RWPE2 (cell line): ENCODE results near the gene TMEM273.

ENCODE experiments used
- ATAC-seq: fragments of 200-7000 bp; cut with Tn5 transposase; 3 replicates; pipeline ENCODE4 v1.9.1; 2021; ENCODE audit warnings: low read depth
- DNase-seq: peaks from one replicate; pipeline ENCODE4 v3.0.0-alpha.2; 2020; ENCODE audit warnings: low spot score
- H3K27ac ChIP-seq: fragments of 450-650 bp; 2 replicates; pipeline ENCODE4 v1.5.1; 2017; ENCODE audit warnings: mild to moderate bottlenecking; ENCODE audit not compliant: poor library complexity, severe bottlenecking
- H3K27me3 ChIP-seq: fragments of 250-450 bp; sonication (Bioruptor Pico); 2 replicates; pipeline ENCODE4 v1.5.1; 2021; ENCODE audit warnings: mild to moderate bottlenecking, moderate library complexity; ENCODE audit not compliant: insufficient read depth, poor library complexity, severe bottlenecking
- H3K36me3 ChIP-seq: fragments of 250-450 bp; sonication (Bioruptor Pico); 2 replicates; pipeline ENCODE4 v1.5.1; 2020; ENCODE audit warnings: low read depth, mild to moderate bottlenecking, moderate library complexity
- H3K4me1 ChIP-seq: fragments of 250-450 bp; sonication (Bioruptor Pico); 2 replicates; pipeline ENCODE4 v1.5.1; 2021; ENCODE audit warnings: mild to moderate bottlenecking, moderate library complexity; ENCODE audit not compliant: insufficient read depth, poor library complexity, severe bottlenecking
- H3K4me3 ChIP-seq: fragments of 250-450 bp; sonication (Bioruptor Pico); 2 replicates; pipeline ENCODE4 v1.5.1; 2021; ENCODE audit warnings: mild to moderate bottlenecking, moderate library complexity; ENCODE audit not compliant: severe bottlenecking
- H3K9me3 ChIP-seq: fragments of 250-450 bp; sonication (Bioruptor Pico); 2 replicates; pipeline ENCODE4 v1.5.1; 2021; ENCODE audit warnings: mild to moderate bottlenecking, moderate library complexity; ENCODE audit not compliant: severe bottlenecking
- CTCF ChIP-seq: fragments of 450-650 bp; IDR thresholded peaks from one replicate; pipeline ENCODE4 v1.5.1; 2017; ENCODE audit warnings: mild to moderate bottlenecking, moderate library complexity; ENCODE audit not compliant: poor library complexity, severe bottlenecking

Gene TMEM273

GRCh38 chr10:49107111-49107886 lies 80.9 kb downstream of the TMEM273 start:
- H3K36me3 ChIP-seq = no peaks in the 10 kb centered on the region
- H3K4me1 ChIP-seq = no peaks in the 10 kb centered on the region
- no peak for TF ChIP-seq CTCF
- ATAC-seq = no peak
- H3K27ac ChIP-seq = no peak overlapping the region
- H3K9me3 ChIP-seq = no peaks in the 10 kb centered on the region
- H3K4me3 ChIP-seq = no peak overlapping the region
- peaks cover 3% of the 10 kb centered on the region for H3K27me3 ChIP-seq
- DNase-seq = no peak

GRCh38 chr10:49106451-49106850 lies 81.7 kb downstream of the TMEM273 start:
- H3K27ac ChIP-seq = no peak overlapping the region
- H3K36me3 ChIP-seq = no peaks in the 10 kb centered on the region
- no peaks in the 10 kb centered on the region for H3K4me1 ChIP-seq
- ATAC-seq (no peak), DNase-seq (no peak)
- no peak for TF ChIP-seq CTCF
- no peaks in the 10 kb centered on the region for H3K9me3 ChIP-seq
- H3K27me3 ChIP-seq = peaks cover 3% of the 10 kb centered on the region
- no peak overlapping the region for H3K4me3 ChIP-seq

DNA sequence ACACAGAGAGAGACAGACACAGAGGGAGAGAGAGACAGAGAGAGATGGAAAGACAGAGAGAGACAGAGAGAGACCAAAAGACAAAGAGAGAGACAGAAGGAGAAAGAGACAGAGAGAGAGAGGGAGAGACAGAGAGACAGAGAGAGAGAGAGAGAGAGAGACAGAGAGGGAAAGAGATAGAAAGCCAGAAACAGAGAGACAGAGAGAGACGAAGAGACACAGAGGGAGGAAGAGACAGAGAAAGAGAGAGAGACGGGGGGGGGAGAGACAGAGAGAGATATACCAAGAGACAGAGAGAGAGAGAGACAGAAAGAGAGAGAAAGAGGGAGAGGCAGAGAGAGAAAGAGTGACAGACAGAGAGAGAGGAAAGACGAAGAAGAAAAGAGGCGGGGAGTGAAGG lies 83.1 kb downstream of the TMEM273 start:
- Histone ChIP-seq H3K27me3 (peaks cover 4% of the 10 kb centered on the region), H3K9me3 (no peaks in the 10 kb centered on the region), H3K4me3 (no peak overlapping the region), H3K36me3 (no peaks in the 10 kb centered on the region), H3K27ac (no peak overlapping the region), H3K4me1 (no peaks in the 10 kb centered on the region)
- TF ChIP-seq CTCF = no peak
- DNase-seq = no peak
- no peak for ATAC-seq
